ENCODE measurements around the gene PTPN14. TPM values are rescaled to one million over a fixed set of nuclear protein-coding genes. Genes with fewer than 3 reads are reported as not detected.
"Not testable (repeated sequence)": the region's sequence is repeated elsewhere in the genome, so short reads cannot be mapped to it uniquely, and the experiment has no call there.

Gene PTPN14
- total RNA-seq, 4 donors from 2014 or later = 59.4 to 118 (median 66.1) TPM

DNA sequence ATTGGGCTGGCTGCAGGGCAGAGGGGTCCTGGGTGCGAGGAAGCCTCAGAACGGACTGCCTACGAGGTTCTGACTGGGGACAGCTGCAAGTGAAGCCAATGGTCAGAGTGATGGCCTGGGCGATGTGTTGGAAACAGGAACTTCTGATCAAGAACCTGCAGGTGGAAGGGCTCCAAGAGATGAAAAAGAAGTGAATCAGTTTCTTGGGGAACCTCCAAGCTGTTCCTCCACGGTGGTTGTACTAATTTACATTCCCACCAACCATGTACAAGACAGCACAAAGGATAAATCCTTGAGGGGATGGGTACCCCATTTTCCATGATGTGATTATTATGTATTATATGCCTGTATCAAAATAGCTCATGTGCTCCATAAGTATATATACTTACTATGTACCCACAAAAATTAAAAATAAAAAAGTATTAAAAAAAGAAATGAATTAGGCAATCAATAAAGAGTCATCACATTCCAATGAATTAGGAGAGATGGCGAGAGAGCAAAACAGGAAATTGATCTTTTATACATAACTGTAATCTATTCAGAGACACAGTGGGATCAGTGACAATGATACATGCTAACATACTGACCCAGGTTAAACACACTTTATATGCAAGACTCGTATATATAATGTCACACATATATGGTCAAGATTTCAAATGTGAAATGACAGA is 58.1 kb downstream of the PTPN14 start:
- H3K4me3 ChIP-seq (ENCODE audit: low read depth, poor library complexity, severe bottlenecking) = no peak overlapping the region
- intact Hi-C loops (cut with DNase I; ENCODE audit: low total_unique reads) = no loop called here
- WGBS, 2 donors = 58 to 66% methylated on average over 7 of the region's 7 CpGs

DNA sequence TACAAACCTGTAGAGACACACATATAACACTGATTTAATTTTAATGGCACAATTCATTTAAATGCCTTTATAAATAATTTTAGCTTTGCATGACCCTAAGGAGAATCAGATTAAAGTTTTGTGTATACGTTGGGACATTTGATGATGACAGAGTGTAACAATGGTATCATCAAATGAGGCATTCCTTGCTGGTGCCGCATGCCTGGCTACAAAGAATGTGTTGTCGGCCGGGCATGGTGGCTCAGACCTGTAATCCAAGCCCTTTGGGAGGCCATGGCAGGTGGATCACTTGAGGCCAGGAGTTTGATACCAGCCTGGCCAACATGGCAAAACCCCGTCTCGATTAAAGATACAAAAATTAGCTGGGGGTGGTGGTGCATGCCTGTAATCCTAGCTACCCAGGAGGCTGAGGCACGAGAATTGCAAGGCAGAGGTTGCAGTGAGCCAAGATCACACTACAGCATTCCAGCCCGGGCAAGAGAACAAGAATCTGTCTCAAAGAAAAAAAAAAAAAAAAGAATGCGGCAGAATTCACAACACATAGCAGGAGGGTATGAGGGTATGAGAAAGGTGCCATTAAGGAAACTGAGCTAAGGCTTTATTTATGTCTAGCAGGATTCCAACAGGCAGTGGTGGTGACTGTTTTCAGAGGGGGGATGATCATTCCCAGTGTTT is 58.9 kb downstream of the PTPN14 start:
- intact Hi-C loops (cut with DNase I; ENCODE audit: low total_unique reads) = no loop called here
- H3K4me3 ChIP-seq (ENCODE audit: low read depth, poor library complexity, severe bottlenecking) = no peak overlapping the region
- WGBS, 2 donors = 53 to 66% methylated on average over 9 of the region's 9 CpGs
- no peak for DNase-seq (ENCODE audit: low spot score in 2 of 2)
- TF ChIP-seq, protein P1, sequence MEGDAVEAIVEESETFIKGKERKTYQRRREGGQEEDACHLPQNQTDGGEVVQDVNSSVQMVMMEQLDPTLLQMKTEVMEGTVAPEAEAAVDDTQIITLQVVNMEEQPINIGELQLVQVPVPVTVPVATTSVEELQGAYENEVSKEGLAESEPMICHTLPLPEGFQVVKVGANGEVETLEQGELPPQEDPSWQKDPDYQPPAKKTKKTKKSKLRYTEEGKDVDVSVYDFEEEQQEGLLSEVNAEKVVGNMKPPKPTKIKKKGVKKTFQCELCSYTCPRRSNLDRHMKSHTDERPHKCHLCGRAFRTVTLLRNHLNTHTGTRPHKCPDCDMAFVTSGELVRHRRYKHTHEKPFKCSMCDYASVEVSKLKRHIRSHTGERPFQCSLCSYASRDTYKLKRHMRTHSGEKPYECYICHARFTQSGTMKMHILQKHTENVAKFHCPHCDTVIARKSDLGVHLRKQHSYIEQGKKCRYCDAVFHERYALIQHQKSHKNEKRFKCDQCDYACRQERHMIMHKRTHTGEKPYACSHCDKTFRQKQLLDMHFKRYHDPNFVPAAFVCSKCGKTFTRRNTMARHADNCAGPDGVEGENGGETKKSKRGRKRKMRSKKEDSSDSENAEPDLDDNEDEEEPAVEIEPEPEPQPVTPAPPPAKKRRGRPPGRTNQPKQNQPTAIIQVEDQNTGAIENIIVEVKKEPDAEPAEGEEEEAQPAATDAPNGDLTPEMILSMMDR (IDR thresholded peaks at IDR 0.05) = no peak
- no peak for TF ChIP-seq POLR2A (IDR thresholded peaks at IDR 0.05)

More for the DNA sequence above, 58.1 kb downstream of the PTPN14 start:
- TF ChIP-seq, protein P1 (IDR thresholded peaks at IDR 0.05) = no peak
- TF ChIP-seq POLR2A (IDR thresholded peaks at IDR 0.05) = no peak
- no peak for DNase-seq (ENCODE audit: low spot score in 2 of 2)

DNA sequence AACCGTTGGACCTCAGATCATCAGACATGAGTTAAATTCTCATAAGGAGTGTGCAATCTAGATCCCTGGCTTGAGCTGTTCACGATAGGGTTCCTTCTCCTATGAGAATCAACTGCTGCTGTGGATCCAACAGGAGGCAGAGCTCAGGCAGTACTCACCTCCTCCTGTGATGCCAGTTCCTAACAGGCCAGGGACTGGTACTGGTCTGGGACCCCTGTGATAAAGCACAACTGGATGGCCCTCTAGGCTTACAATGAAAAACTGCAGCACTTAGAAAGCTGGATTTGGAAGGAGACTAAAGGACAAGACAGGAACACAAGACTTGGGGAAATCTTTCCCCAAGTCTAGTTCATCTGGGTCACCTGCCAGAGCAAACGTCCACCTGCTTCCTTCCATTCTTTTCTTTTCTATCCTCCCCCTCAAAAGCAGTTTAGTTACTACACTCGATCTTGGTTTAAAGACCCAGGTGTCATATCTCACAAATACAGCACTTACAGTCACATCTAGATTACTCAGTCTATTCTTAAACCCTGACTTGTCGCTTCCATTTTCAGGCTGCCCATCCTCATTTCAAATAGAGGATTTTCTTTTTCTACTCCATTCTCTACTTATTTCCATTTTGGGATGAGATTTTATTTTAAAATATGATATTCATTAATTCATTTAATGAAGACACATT is 59.8 kb downstream of the PTPN14 start:
- intact Hi-C loops (cut with DNase I; ENCODE audit: low total_unique reads) = no loop called here
- no peak overlapping the region for H3K4me3 ChIP-seq (ENCODE audit: low read depth, poor library complexity, severe bottlenecking)
- TF ChIP-seq, protein P1 (IDR thresholded peaks at IDR 0.05) = no peak
- TF ChIP-seq POLR2A (IDR thresholded peaks at IDR 0.05) = no peak
- 72 to 83% methylated on average over 5 of the region's 5 CpGs for WGBS, 2 donors
- DNase-seq (ENCODE audit: low spot score in 2 of 2) = no peak

GRCh38 chr1:214485151-214485550 is 66.3 kb downstream of the PTPN14 start:
- intact Hi-C loops (cut with DNase I; ENCODE audit: low total_unique reads) = no loop called here
- TF ChIP-seq, protein P1 (IDR thresholded peaks at IDR 0.05) = no peak
- TF ChIP-seq POLR2A (IDR thresholded peaks at IDR 0.05) = no peak
- no peak for DNase-seq (ENCODE audit: low spot score in 2 of 2)
- 77 to 88% methylated on average over 5 of the region's 5 CpGs for WGBS, 2 donors
- no peak overlapping the region for H3K4me3 ChIP-seq (ENCODE audit: low read depth, poor library complexity, severe bottlenecking)

GRCh38 chr1:214483180-214483579 is 68.2 kb downstream of the PTPN14 start:
- DNase-seq (ENCODE audit: low spot score in 2 of 2); intact Hi-C loops (cut with DNase I; ENCODE audit: low total_unique reads); H3K4me3 ChIP-seq (ENCODE audit: low read depth, poor library complexity, severe bottlenecking): not testable (repeated sequence)
- WGBS, 2 donors = 80 to 83% methylated on average over 13 of the region's 13 CpGs

- DNase-seq (ENCODE audit: low spot score in 2 of 2); H3K4me3 ChIP-seq (ENCODE audit: low read depth, poor library complexity, severe bottlenecking); intact Hi-C loops (cut with DNase I; ENCODE audit: low total_unique reads): not testable (repeated sequence)
- WGBS, 2 donors = 33 to 55% methylated on average over 2 of the region's 2 CpGs
These were observed 69.3 kb downstream of the PTPN14 start for GRCh38 chr1:214481983-214482634.

All from lower leg skin (tissue), 4 donors.